IMR-90 (cell line): Measurements from ENCODE around the gene RRP1. TPM values are rescaled to one million over a fixed set of nuclear protein-coding genes. Genes with fewer than 3 reads are reported as not detected.

Experiments used
- ATAC-seq: fragments of 200-7000 bp; cut with Tn5 transposase; 2 replicates; pipeline ENCODE4 v1.9.1; 2020; ENCODE audit warnings: low read depth, mild to moderate bottlenecking, moderate library complexity
- BruUV-seq: library from RNA; stranded (reverse); fragments of 400-500 nt; replicated peaks from 2 replicates; lab custom pipeline; 2021; lab: Mats Ljungman, UMichigan
- CTCF ChIA-PET: fragments of 300-600 bp; formaldehyde crosslinking; extraction: SDS; loops from one replicate; lab custom pipeline; 2021; ENCODE audit warnings: antibody characterized with exemption; lab: Yijun Ruan, JAX
- POLR2A ChIA-PET: fragments of 300-600 bp; sonication (Branson Sonifier 250); formaldehyde crosslinking; loops from one replicate; lab custom pipeline; 2022; ENCODE audit warnings: antibody characterized with exemption; ENCODE audit not compliant: unreplicated experiment; lab: Charles Lee
- DNase-seq: peaks from one replicate; pipeline ENCODE4 v3.0.0; 2013
- H2AFZ ChIP-seq: replicated peaks from 2 replicates; pipeline ENCODE3; 2013; ENCODE audit warnings: low read length, mild to moderate bottlenecking; ENCODE audit not compliant: poor library complexity
- H2AK5ac ChIP-seq: 2 replicates; pipeline ENCODE4 v1.6.1; 2013; ENCODE audit warnings: low read depth, low read length, inconsistent platforms
- H2AK9ac ChIP-seq: replicated peaks from 2 replicates; pipeline ENCODE3; 2013; ENCODE audit warnings: mild to moderate bottlenecking, low read depth, low read length, moderate library complexity; ENCODE audit not compliant: poor library complexity
- H2BK120ac ChIP-seq: 2 replicates; pipeline ENCODE4 v1.6.1; 2013; ENCODE audit warnings: low read depth, low read length, inconsistent platforms
- H2BK15ac ChIP-seq: 3 replicates; pipeline ENCODE4 v1.6.1; 2013; ENCODE audit warnings: low read depth, low read length, inconsistent platforms
- H2BK20ac ChIP-seq: 2 replicates; pipeline ENCODE4 v1.6.1; 2013; ENCODE audit warnings: low read depth, mild to moderate bottlenecking, inconsistent platforms, low read length, moderate library complexity
- H2BK5ac ChIP-seq: 2 replicates; pipeline ENCODE4 v1.6.1; 2013; ENCODE audit warnings: mild to moderate bottlenecking, low read depth, low read length, inconsistent platforms; ENCODE audit not compliant: poor library complexity, severe bottlenecking
- H3K14ac ChIP-seq: replicated peaks from 2 replicates; pipeline ENCODE4 v1.6.1; 2013; ENCODE audit warnings: low read depth, low read length, inconsistent platforms
- H3K18ac ChIP-seq: 2 replicates; pipeline ENCODE4 v1.6.1; 2013; ENCODE audit warnings: low read depth, low read length, control low read depth
- H3K23ac ChIP-seq: 2 replicates; pipeline ENCODE4 v1.6.1; 2013; ENCODE audit warnings: low read depth, low read length, inconsistent platforms
- H3K27ac ChIP-seq: 2 replicates; pipeline ENCODE4 v1.5.1; 2013; ENCODE audit warnings: mild to moderate bottlenecking, control low read depth, low read length; ENCODE audit not compliant: insufficient read depth
- H3K27me3 ChIP-seq: 2 replicates; pipeline ENCODE4 v1.6.1; 2013; ENCODE audit warnings: low read length; ENCODE audit not compliant: control insufficient read depth, insufficient read depth
- H3K36me3 ChIP-seq: 2 replicates; pipeline ENCODE4 v1.6.1; 2013; ENCODE audit warnings: low read length, mixed read lengths; ENCODE audit not compliant: control insufficient read depth, insufficient read depth
- H3K4ac ChIP-seq: 2 replicates; pipeline ENCODE4 v1.6.1; 2013; ENCODE audit warnings: low read depth, low read length, inconsistent platforms
- H3K4me1 ChIP-seq: 2 replicates; pipeline ENCODE4 v1.6.1; 2013; ENCODE audit warnings: low read length, mixed read lengths; ENCODE audit not compliant: control insufficient read depth, insufficient read depth
- H3K4me2 ChIP-seq: 2 replicates; pipeline ENCODE4 v1.6.1; 2013; ENCODE audit warnings: low read depth, mild to moderate bottlenecking, control low read depth, low read length, moderate library complexity
- H3K4me3 ChIP-seq: 2 replicates; pipeline ENCODE4 v1.5.1; 2013; ENCODE audit warnings: low read depth, mild to moderate bottlenecking, control low read depth, low read length, moderate library complexity; ENCODE audit not compliant: insufficient read depth
- H3K56ac ChIP-seq: 2 replicates; pipeline ENCODE4 v1.6.1; 2013; ENCODE audit warnings: low read length, inconsistent platforms; ENCODE audit not compliant: insufficient read depth; ENCODE audit errors: extremely low read depth
- H3K79me1 ChIP-seq, 2 experiments: 2 replicates each; pipeline ENCODE4 v1.6.1; 2013; ENCODE audit warnings: low read length in 2 of 2, inconsistent platforms in 1 of 2, low read depth in 1 of 2
- H3K9ac ChIP-seq: 2 replicates; pipeline ENCODE4 v1.6.1; 2013; ENCODE audit warnings: low read depth, low read length, control low read depth
- H3K9me1 ChIP-seq: 2 replicates; pipeline ENCODE4 v1.6.1; 2013; ENCODE audit warnings: low read length, inconsistent platforms; ENCODE audit not compliant: insufficient read depth
- H3K9me3 ChIP-seq: 2 replicates; pipeline ENCODE4 v1.6.1; 2013; ENCODE audit warnings: low read length; ENCODE audit not compliant: control insufficient read depth, insufficient read depth
- H4K20me1 ChIP-seq: 2 replicates; pipeline ENCODE4 v1.6.1; 2013; ENCODE audit warnings: low read length, inconsistent platforms; ENCODE audit not compliant: insufficient read depth
- H4K5ac ChIP-seq: 2 replicates; pipeline ENCODE4 v1.6.1; 2013; ENCODE audit warnings: mild to moderate bottlenecking, low read depth, low read length, control low read depth
- H4K8ac ChIP-seq, 2 experiments: 2 replicates each; pipeline ENCODE4 v1.6.1; 2013; ENCODE audit warnings: low read depth in 2 of 2, low read length in 2 of 2, control low read depth in 1 of 2, inconsistent platforms in 1 of 2
- H4K91ac ChIP-seq: 2 replicates; pipeline ENCODE4 v1.6.1; 2013; ENCODE audit warnings: low read depth, low read length, inconsistent platforms; ENCODE audit not compliant: insufficient read depth
- CEBPB ChIP-seq: IDR thresholded peaks from 2 replicates; pipeline ENCODE4 v1.6.1; 2012; ENCODE audit warnings: low read depth, low read length, improper control_type of control experiment
- CHD1 ChIP-seq: IDR thresholded peaks from 2 replicates; pipeline ENCODE4 v1.6.1; 2012; ENCODE audit warnings: low read depth, low read length, improper control_type of control experiment
- FOS ChIP-seq: fragments of 150-350 bp; IDR thresholded peaks from 2 replicates; pipeline ENCODE4 v1.6.1; 2016; ENCODE audit warnings: low read depth, low read length
- MAFK ChIP-seq: IDR thresholded peaks from 2 replicates; pipeline ENCODE4 v1.6.1; 2012; ENCODE audit warnings: low read depth, low read length, improper control_type of control experiment
- MXI1 ChIP-seq: IDR thresholded peaks from 2 replicates; pipeline ENCODE4 v1.6.1; 2012; ENCODE audit warnings: low read depth, mild to moderate bottlenecking, low read length, moderate library complexity, borderline replicate concordance
- POLR2A ChIP-seq: IDR thresholded peaks from 2 replicates; pipeline ENCODE4 v1.6.1; 2012; ENCODE audit warnings: mild to moderate bottlenecking, low read depth, low read length
- RAD21 ChIP-seq: IDR thresholded peaks from 2 replicates; pipeline ENCODE4 v1.6.1; 2012; ENCODE audit warnings: low read length, improper control_type of control experiment
- SMC3 ChIP-seq: fragments of 150-350 bp; IDR thresholded peaks from 2 replicates; pipeline ENCODE4 v1.6.1; 2016; ENCODE audit warnings: low read depth, mild to moderate bottlenecking, antibody characterized with exemption, low read length, moderate library complexity
- USF2 ChIP-seq: fragments of 150-350 bp; IDR thresholded peaks from 2 replicates; pipeline ENCODE4 v1.6.1; 2017; ENCODE audit warnings: mild to moderate bottlenecking, antibody characterized with exemption, low read length, low read depth
- WGBS, 2 experiments: methylation state at CpG; one replicate each; pipeline versions ENCODE4 v1.1.5 to v1.1.7; 2013; ENCODE audit warnings: missing lambda C conversion rate in 2 of 2; ENCODE audit not compliant: insufficient read length in 1 of 2; ENCODE audit errors: extremely low coverage in 2 of 2; 5-methylcytosine and 5-hydroxymethylcytosine counted together
- dilution Hi-C: fragments of 300-500 bp; cut with HindIII; formaldehyde crosslinking; loops from one replicate; pipeline ENCODE4 v1.14.3; 2018; ENCODE audit warnings: low sequenced_read_pairs; ENCODE audit not compliant: unreplicated experiment
- in situ Hi-C: fragments of 300-500 bp; cut with MboI; formaldehyde crosslinking; loops from 3 replicates; pipeline ENCODE4 v1.14.3; 2019; ENCODE audit warnings: low sequenced_read_pairs, inconsistent platforms, mixed read lengths
- intact Hi-C: fragments of 100-400 bp; cut with micrococcal nuclease; formaldehyde crosslinking; loops from 2 replicates; pipeline ENCODE4 v1.10.0; 2022
- polyA plus RNA-seq, 3 experiments: library from polyadenylated mRNA; depleted of rRNA; stranded (reverse); fragments of >200 nt; gene quantifications; 2 replicates each; pipeline ENCODE4 v1.2.3, GENCODE V29; 2012; ENCODE audit warnings: low replicate concordance in 1 of 3
- total RNA-seq: library from RNA; depleted of rRNA; stranded (reverse); fragments of >200 nt; gene quantifications from 2 replicates; pipeline ENCODE4 v1.2.3, GENCODE V29; 2012

The RRP1 gene
- total and polyA plus RNA-seq, 2 of the 4 experiments (the other 2 are of a cell fraction), result 20.2 to 23.3 TPM

- TF ChIP-seq POLR2A (no peak), FOS (no peak), MXI1 (no peak)
Measured at GRCh38 chr21:43772425-43772821, 17.0 kb upstream of the RRP1 start (continued).

- no peak for DNase-seq
- H3K27me3 ChIP-seq, result no peaks in the 10 kb centered on the region
- WGBS, 2 experiments, result 93% methylated on average over 6 of the region's 10 CpGs; no CpG with 5 or more reads in 1 of the 2 experiments
- no peak overlapping the region for H3K56ac ChIP-seq
- no peak overlapping the region for H2AFZ ChIP-seq
- CTCF ChIA-PET, result no interaction called here
- H3K36me3 ChIP-seq, result peaks cover 16% of the 10 kb centered on the region
- H3K27ac ChIP-seq, result no peak overlapping the region
- in situ Hi-C loops, result no loop called here
- TF ChIP-seq RAD21 (no peak), MAFK (no peak), SMC3 (no peak), FOS (no peak), CHD1 (no peak), USF2 (no peak), CEBPB (no peak)
- H3K4ac ChIP-seq, result no peak overlapping the region
- dilution Hi-C loops, result no loop called here
- no peak for ATAC-seq
- no peak overlapping the region for H3K18ac ChIP-seq
- H4K8ac ChIP-seq, result no peak overlapping the region
- H2BK20ac ChIP-seq, result no peak overlapping the region
- H3K14ac ChIP-seq, result no peak overlapping the region
- no peak overlapping the region for H2BK5ac ChIP-seq
- H3K23ac ChIP-seq, result no peak overlapping the region
- H4K91ac ChIP-seq, result no peak overlapping the region
- H4K20me1 ChIP-seq, result peaks cover 15% of the 10 kb centered on the region; the same call in 1 of the 2 replicates
- intact Hi-C loops, result no loop called here
- POLR2A ChIA-PET, result no interaction called here
- H4K5ac ChIP-seq, result no peak overlapping the region
- H3K9ac ChIP-seq, result no peak overlapping the region
- peaks cover 3% of the 10 kb centered on the region for H3K4me1 ChIP-seq
- H3K4me2 ChIP-seq, result no peak overlapping the region
- no TSS peak for BruUV-seq
- H3K79me1 ChIP-seq, result peaks cover 0 to 27% of the 10 kb centered on the region in 2 experiments; a peak in 3 of 4 replicates
- no peaks in the 10 kb centered on the region for H3K9me3 ChIP-seq
- no peak overlapping the region for H2BK120ac ChIP-seq
- no peak overlapping the region for H2BK15ac ChIP-seq
- H3K9me1 ChIP-seq, result peaks cover 7% of the 10 kb centered on the region; the same call in 1 of the 2 replicates
- no peak overlapping the region for H2AK9ac ChIP-seq
- H2AK5ac ChIP-seq, result no peak overlapping the region
- no peak overlapping the region for H3K4me3 ChIP-seq
Measured at GRCh38 chr21:43774163-43774562, 15.2 kb upstream of the RRP1 start.
